H9 (cell line): ENCODE data around the gene RAI1. TPM values are rescaled to one million over a fixed set of nuclear protein-coding genes. Genes with fewer than 3 reads are reported as not detected.

Experiments used
- DNase-seq: peaks from one replicate; pipeline ENCODE4 v3.0.0-alpha.2; 2017
- H2AFZ ChIP-seq: one replicate; pipeline ENCODE4 v1.6.1; 2013; ENCODE audit warnings: mild to moderate bottlenecking, low read length, control low read depth, moderate library complexity
- H2AK5ac ChIP-seq: 2 replicates; pipeline ENCODE4 v1.6.1; 2013; ENCODE audit warnings: low read length, control low read depth, mixed read lengths; ENCODE audit not compliant: insufficient read length
- H2BK120ac ChIP-seq: one replicate; pipeline ENCODE4 v1.6.1; 2013; ENCODE audit warnings: low read depth, mild to moderate bottlenecking, low read length, control low read depth, inconsistent platforms; ENCODE audit not compliant: poor library complexity, severe bottlenecking
- H2BK12ac ChIP-seq: 2 replicates; pipeline ENCODE4 v1.6.1; 2013; ENCODE audit warnings: low read length, control low read depth, mixed read lengths, low read depth; ENCODE audit not compliant: insufficient read length
- H2BK15ac ChIP-seq: 2 replicates; pipeline ENCODE4 v1.6.1; 2013; ENCODE audit warnings: low read depth, low read length, control low read depth
- H2BK20ac ChIP-seq: one replicate; pipeline ENCODE4 v1.6.1; 2013; ENCODE audit warnings: low read depth, mild to moderate bottlenecking, low read length, control low read depth, inconsistent platforms; ENCODE audit not compliant: poor library complexity, severe bottlenecking
- H2BK5ac ChIP-seq: 2 replicates; pipeline ENCODE4 v1.6.1; 2013; ENCODE audit warnings: low read length, control low read depth, mixed read lengths; ENCODE audit not compliant: insufficient read length
- H3K14ac ChIP-seq: 2 replicates; pipeline ENCODE4 v1.6.1; 2013; ENCODE audit warnings: low read length, control low read depth; ENCODE audit not compliant: insufficient read depth
- H3K18ac ChIP-seq: 2 replicates; pipeline ENCODE4 v1.6.1; 2013; ENCODE audit warnings: low read depth, mild to moderate bottlenecking, mixed read lengths, low read length, control low read depth; ENCODE audit not compliant: insufficient read length
- H3K23ac ChIP-seq: 2 replicates; pipeline ENCODE4 v1.6.1; 2013; ENCODE audit warnings: low read length, control low read depth, mixed read lengths, low read depth; ENCODE audit not compliant: insufficient read length
- H3K23me2 ChIP-seq: 2 replicates; pipeline ENCODE4 v1.6.1; 2013; ENCODE audit warnings: low read depth, mild to moderate bottlenecking, mixed read lengths, low read length, control low read depth; ENCODE audit not compliant: insufficient read length, poor library complexity, severe bottlenecking
- H3K27ac ChIP-seq: 2 replicates; pipeline ENCODE4 v1.5.1; 2013; ENCODE audit warnings: low read length, control low read depth, mixed read lengths, low read depth; ENCODE audit not compliant: insufficient read length
- H3K27me3 ChIP-seq: 2 replicates; pipeline ENCODE4 v1.6.1; 2013; ENCODE audit warnings: low read length, control low read depth, inconsistent platforms; ENCODE audit not compliant: insufficient read depth
- H3K4ac ChIP-seq: 2 replicates; pipeline ENCODE4 v1.6.1; 2013; ENCODE audit warnings: low read depth, mild to moderate bottlenecking, control low read depth, inconsistent platforms, low read length, moderate library complexity
- H3K4me1 ChIP-seq: 2 replicates; pipeline ENCODE4 v1.6.1; 2013; ENCODE audit warnings: low read length, control low read depth, inconsistent platforms; ENCODE audit not compliant: insufficient read depth
- H3K4me2 ChIP-seq: 2 replicates; pipeline ENCODE4 v1.6.1; 2013; ENCODE audit warnings: low read length, control low read depth, mixed read lengths; ENCODE audit not compliant: insufficient read length, insufficient read depth
- H3K56ac ChIP-seq: 2 replicates; pipeline ENCODE4 v1.6.1; 2013; ENCODE audit warnings: low read depth, mild to moderate bottlenecking, mixed read lengths, low read length, control low read depth; ENCODE audit not compliant: insufficient read length
- H3K79me1 ChIP-seq: 2 replicates; pipeline ENCODE4 v1.6.1; 2013; ENCODE audit warnings: low read depth, mild to moderate bottlenecking, moderate library complexity, low read length, control low read depth, inconsistent platforms; ENCODE audit not compliant: insufficient read depth, poor library complexity, severe bottlenecking
- H3K79me2 ChIP-seq: 2 replicates; pipeline ENCODE4 v1.6.1; 2013; ENCODE audit warnings: low read length, control low read depth, inconsistent platforms; ENCODE audit not compliant: insufficient read depth
- H3K9ac ChIP-seq: 2 replicates; pipeline ENCODE4 v1.6.1; 2013; ENCODE audit warnings: low read length, control low read depth, mixed read lengths; ENCODE audit not compliant: insufficient read length; ENCODE audit errors: extremely low read depth
- H3K9me3 ChIP-seq: one replicate; pipeline ENCODE4 v1.6.1; 2013; ENCODE audit warnings: low read depth, low read length, inconsistent platforms; ENCODE audit not compliant: control insufficient read depth
- H3T11ph ChIP-seq: one replicate; pipeline ENCODE4 v1.6.1; 2013; ENCODE audit warnings: mild to moderate bottlenecking, low read length, control low read depth, inconsistent platforms
- H4K20me1 ChIP-seq: one replicate; pipeline ENCODE4 v1.6.1; 2013; ENCODE audit not compliant: control insufficient read depth, insufficient read length, insufficient read depth
- H4K5ac ChIP-seq: 2 replicates; pipeline ENCODE4 v1.6.1; 2013; ENCODE audit warnings: low read depth, mild to moderate bottlenecking, mixed read lengths, low read length, control low read depth; ENCODE audit not compliant: insufficient read length
- H4K8ac ChIP-seq: replicated peaks from 2 replicates; pipeline ENCODE4 v1.6.1; 2013; ENCODE audit warnings: low read length, control low read depth, mixed read lengths, low read depth; ENCODE audit not compliant: insufficient read length
- H4K91ac ChIP-seq: 2 replicates; pipeline ENCODE4 v1.6.1; 2013; ENCODE audit warnings: low read depth, mild to moderate bottlenecking, moderate library complexity, mixed read lengths, low read length, control low read depth; ENCODE audit not compliant: insufficient read length
- H3K27ac Mint-ChIP-seq, 3 experiments: 2 replicates in 2 of 3; 3 replicates in 1 of 3; pipeline ENCODE4 v1.8.0; 2020 to 2021; ENCODE audit warnings: mixed read lengths in 3 of 3, mild to moderate bottlenecking in 1 of 3, moderate library complexity in 1 of 3
- H3K27me3 Mint-ChIP-seq: 2 replicates; pipeline ENCODE4 v1.8.0; 2021; ENCODE audit warnings: low read depth, mild to moderate bottlenecking, moderate library complexity, mixed read lengths
- H3K36me3 Mint-ChIP-seq, 3 experiments: 2 replicates in 2 of 3; 3 replicates in 1 of 3; pipeline ENCODE4 v1.8.0; 2020 to 2021; ENCODE audit warnings: low read depth in 3 of 3, mixed read lengths in 3 of 3; ENCODE audit not compliant: insufficient read depth in 1 of 3
- H3K4me1 Mint-ChIP-seq, 2 experiments: 2 replicates each; pipeline ENCODE4 v1.8.0; 2020; ENCODE audit warnings: mixed read lengths in 2 of 2
- H3K4me3 Mint-ChIP-seq, 2 experiments: 2 replicates in 1 of 2; 3 replicates in 1 of 2; pipeline ENCODE4 v1.8.0; 2020 to 2021; ENCODE audit warnings: mild to moderate bottlenecking in 2 of 2, mixed read lengths in 2 of 2, moderate library complexity in 1 of 2
- H3K9me3 Mint-ChIP-seq, 2 experiments: 2 replicates in 1 of 2; 3 replicates in 1 of 2; pipeline ENCODE4 v1.8.0; 2020; ENCODE audit warnings: mild to moderate bottlenecking in 2 of 2, mixed read lengths in 2 of 2, moderate library complexity in 1 of 2
- CTCF ChIP-seq: fragments of 200-600 bp; sonication (generic); conservative IDR thresholded peaks from 3 replicates; pipeline ENCODE4 v1.8.0; 2021; ENCODE audit warnings: antibody characterized with exemption, mild to moderate bottlenecking
- WGBS: extraction: QIAGEN DNeasy Blood & Tissue Kit; methylation state at CpG from one replicate; pipeline ENCODE4 v1.1.7; 2013; ENCODE audit warnings: missing lambda C conversion rate, low lambda C conversion rate, mixed read lengths; ENCODE audit not compliant: insufficient read length; ENCODE audit errors: extremely low coverage; 5-methylcytosine and 5-hydroxymethylcytosine counted together
- total RNA-seq: library from RNA; stranded (reverse); gene quantifications from 2 replicates; pipeline ENCODE4 v1.2.1, GENCODE V29; 2021

Gene RAI1
- total RNA-seq, 1 experiment from 2014 or later: 1.5 TPM

GRCh38 chr17:17776889-17777288 is 95.6 kb downstream of the RAI1 start:
- Histone ChIP-seq H4K20me1 (no peaks in the 10 kb centered on the region), H3K23ac (no peak overlapping the region), H2AK5ac (no peak overlapping the region), H3K27ac (no peak overlapping the region), H2AFZ (no peak overlapping the region), H4K91ac (no peak overlapping the region), H3K9me3 (no peaks in the 10 kb centered on the region), H3K56ac (no peak overlapping the region), H3K9ac (no peak overlapping the region), H3K27me3 (no peaks in the 10 kb centered on the region; the same call in 1 of the 2 replicates), H3K18ac (no peak overlapping the region), H3K23me2 (peaks cover 5% of the 10 kb centered on the region), H3K4ac (no peak overlapping the region), H3K79me2 (no peaks in the 10 kb centered on the region), H4K5ac (no peak overlapping the region), H3K14ac (no peak overlapping the region), H2BK15ac (no peak overlapping the region), H2BK5ac (no peak overlapping the region), H4K8ac (no peak overlapping the region), H3K79me1 (no peaks in the 10 kb centered on the region), H3K4me2 (no peak overlapping the region), H2BK12ac (no peak overlapping the region), H3T11ph (no peak overlapping the region), H2BK120ac (no peak overlapping the region), H3K4me1 (no peaks in the 10 kb centered on the region), H2BK20ac (no peak overlapping the region)
- H3K4me1 Mint-ChIP-seq: peaks cover 10 to 31% of the 10 kb centered on the region in 2 experiments
- no peak overlapping the region for H3K27ac Mint-ChIP-seq
- no CpG with 5 or more reads among the region's 3 CpGs for WGBS
- H3K9me3 Mint-ChIP-seq: no peaks in the 10 kb centered on the region
- TF ChIP-seq CTCF: no peak
- H3K4me3 Mint-ChIP-seq: no peak overlapping the region
- peaks cover 63% of the 10 kb centered on the region for H3K27me3 Mint-ChIP-seq
- no peak for DNase-seq
- no peaks in the 10 kb centered on the region for H3K36me3 Mint-ChIP-seq
